ENCODE measurements around the gene TMEM242.

Gene TMEM242

GRCh38 chr6:157259443-157259842, 63.9 kb downstream of the TMEM242 start:
- H3K36me3 ChIP-seq (ENCODE audit: control insufficient read depth, insufficient read depth, low read length): no peaks in the 10 kb centered on the region
- DNase-seq (ENCODE audit: extremely low read depth, insufficient read length): no peak
- TF ChIP-seq, protein P1, sequence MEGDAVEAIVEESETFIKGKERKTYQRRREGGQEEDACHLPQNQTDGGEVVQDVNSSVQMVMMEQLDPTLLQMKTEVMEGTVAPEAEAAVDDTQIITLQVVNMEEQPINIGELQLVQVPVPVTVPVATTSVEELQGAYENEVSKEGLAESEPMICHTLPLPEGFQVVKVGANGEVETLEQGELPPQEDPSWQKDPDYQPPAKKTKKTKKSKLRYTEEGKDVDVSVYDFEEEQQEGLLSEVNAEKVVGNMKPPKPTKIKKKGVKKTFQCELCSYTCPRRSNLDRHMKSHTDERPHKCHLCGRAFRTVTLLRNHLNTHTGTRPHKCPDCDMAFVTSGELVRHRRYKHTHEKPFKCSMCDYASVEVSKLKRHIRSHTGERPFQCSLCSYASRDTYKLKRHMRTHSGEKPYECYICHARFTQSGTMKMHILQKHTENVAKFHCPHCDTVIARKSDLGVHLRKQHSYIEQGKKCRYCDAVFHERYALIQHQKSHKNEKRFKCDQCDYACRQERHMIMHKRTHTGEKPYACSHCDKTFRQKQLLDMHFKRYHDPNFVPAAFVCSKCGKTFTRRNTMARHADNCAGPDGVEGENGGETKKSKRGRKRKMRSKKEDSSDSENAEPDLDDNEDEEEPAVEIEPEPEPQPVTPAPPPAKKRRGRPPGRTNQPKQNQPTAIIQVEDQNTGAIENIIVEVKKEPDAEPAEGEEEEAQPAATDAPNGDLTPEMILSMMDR (IDR thresholded peaks at IDR 0.05; ENCODE audit: insufficient read depth, low read length, poor library complexity, severe bottlenecking): no peak

GRCh38 chr6:157258878-157259277, 64.4 kb downstream of the TMEM242 start:
- Histone ChIP-seq H3K36me3 (ENCODE audit: control insufficient read depth, insufficient read depth, low read length) (no peaks in the 10 kb centered on the region), H3K4me3 (replicated peaks; ENCODE audit: low read depth, low read length) (no peak overlapping the region), H3K27me3 (replicated peaks; ENCODE audit: control insufficient read depth, insufficient read depth, low read length) (no peaks in the 10 kb centered on the region; the same call in 1 of the 2 replicates)
- DNase-seq (ENCODE audit: extremely low read depth, insufficient read length): no peak
- TF ChIP-seq, protein P1 (IDR thresholded peaks at IDR 0.05; ENCODE audit: insufficient read depth, low read length, poor library complexity, severe bottlenecking): no peak

More at GRCh38 chr6:157259443-157259842, 63.9 kb downstream of the TMEM242 start:
- no peak overlapping the region for H3K4me3 ChIP-seq (replicated peaks; ENCODE audit: low read depth, low read length)
- H3K27me3 ChIP-seq (replicated peaks; ENCODE audit: control insufficient read depth, insufficient read depth, low read length): no peaks in the 10 kb centered on the region; the same call in 1 of the 2 replicates

GRCh38 chr6:157255079-157255478, 68.2 kb downstream of the TMEM242 start:
- TF ChIP-seq, protein P1 (IDR thresholded peaks at IDR 0.05; ENCODE audit: insufficient read depth, low read length, poor library complexity, severe bottlenecking): no peak
- no peak for DNase-seq (ENCODE audit: extremely low read depth, insufficient read length)
- Histone ChIP-seq H3K4me3 (replicated peaks; ENCODE audit: low read depth, low read length) (no peak overlapping the region), H3K36me3 (ENCODE audit: control insufficient read depth, insufficient read depth, low read length) (no peaks in the 10 kb centered on the region), H3K27me3 (replicated peaks; ENCODE audit: control insufficient read depth, insufficient read depth, low read length) (no peaks in the 10 kb centered on the region; the same call in 1 of the 2 replicates)

DNA sequence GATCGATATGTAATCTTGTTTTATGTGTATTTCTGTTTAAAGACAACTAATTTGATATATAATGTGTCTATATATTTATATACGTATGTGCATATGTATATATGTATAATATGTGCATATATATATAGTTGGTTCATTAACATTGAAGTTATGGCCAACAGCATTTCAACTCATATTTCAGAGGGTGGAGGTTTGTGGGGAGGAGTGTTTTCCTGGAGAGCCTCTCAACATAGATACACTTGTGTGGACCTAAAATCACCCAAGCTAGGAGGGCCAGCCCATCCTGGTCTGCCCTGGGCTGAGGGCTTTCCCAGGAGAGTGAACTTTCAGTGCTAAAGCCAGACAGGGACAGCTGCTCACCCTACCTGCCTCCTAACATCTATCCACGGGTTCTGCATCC, 68.8 kb downstream of the TMEM242 start:
- H3K36me3 ChIP-seq (ENCODE audit: control insufficient read depth, insufficient read depth, low read length): no peaks in the 10 kb centered on the region
- no peak for DNase-seq (ENCODE audit: extremely low read depth, insufficient read length)
- no peaks in the 10 kb centered on the region; the same call in 1 of the 2 replicates for H3K27me3 ChIP-seq (replicated peaks; ENCODE audit: control insufficient read depth, insufficient read depth, low read length)
- TF ChIP-seq, protein P1 (IDR thresholded peaks at IDR 0.05; ENCODE audit: insufficient read depth, low read length, poor library complexity, severe bottlenecking): no peak
- H3K4me3 ChIP-seq (replicated peaks; ENCODE audit: low read depth, low read length): no peak overlapping the region

GRCh38 chr6:157253699-157254098, 69.6 kb downstream of the TMEM242 start:
- no peak for DNase-seq (ENCODE audit: extremely low read depth, insufficient read length)
- TF ChIP-seq, protein P1 (IDR thresholded peaks at IDR 0.05; ENCODE audit: insufficient read depth, low read length, poor library complexity, severe bottlenecking): no peak
- Histone ChIP-seq H3K27me3 (replicated peaks; ENCODE audit: control insufficient read depth, insufficient read depth, low read length) (no peaks in the 10 kb centered on the region; the same call in 1 of the 2 replicates), H3K36me3 (ENCODE audit: control insufficient read depth, insufficient read depth, low read length) (no peaks in the 10 kb centered on the region), H3K4me3 (replicated peaks; ENCODE audit: low read depth, low read length) (no peak overlapping the region)

- Histone ChIP-seq H3K4me3 (replicated peaks; ENCODE audit: low read depth, low read length) (no peak overlapping the region), H3K27me3 (replicated peaks; ENCODE audit: control insufficient read depth, insufficient read depth, low read length) (no peaks in the 10 kb centered on the region; the same call in 1 of the 2 replicates), H3K36me3 (ENCODE audit: control insufficient read depth, insufficient read depth, low read length) (no peaks in the 10 kb centered on the region)
- TF ChIP-seq, protein P1 (IDR thresholded peaks at IDR 0.05; ENCODE audit: insufficient read depth, low read length, poor library complexity, severe bottlenecking): no peak
- no peak for DNase-seq (ENCODE audit: extremely low read depth, insufficient read length)
Observed at GRCh38 chr6:157253017-157253416, 70.3 kb downstream of the TMEM242 start.
